ENCODE data around the gene CCDC144A.
"Not testable (repeated sequence)": the region's sequence is repeated elsewhere in the genome, so short reads cannot be mapped to it uniquely, and the experiment has no call there.

Gene CCDC144A

GRCh38 chr17:16820161-16820877 lies 130.3 kb downstream of the CCDC144A start:
- DNase-seq (ENCODE audit: low read depth in 2 of 2), result no peak

- no peak for DNase-seq (ENCODE audit: low read depth in 2 of 2)
These were observed 131.0 kb downstream of the CCDC144A start for GRCh38 chr17:16820979-16821543.

DNA sequence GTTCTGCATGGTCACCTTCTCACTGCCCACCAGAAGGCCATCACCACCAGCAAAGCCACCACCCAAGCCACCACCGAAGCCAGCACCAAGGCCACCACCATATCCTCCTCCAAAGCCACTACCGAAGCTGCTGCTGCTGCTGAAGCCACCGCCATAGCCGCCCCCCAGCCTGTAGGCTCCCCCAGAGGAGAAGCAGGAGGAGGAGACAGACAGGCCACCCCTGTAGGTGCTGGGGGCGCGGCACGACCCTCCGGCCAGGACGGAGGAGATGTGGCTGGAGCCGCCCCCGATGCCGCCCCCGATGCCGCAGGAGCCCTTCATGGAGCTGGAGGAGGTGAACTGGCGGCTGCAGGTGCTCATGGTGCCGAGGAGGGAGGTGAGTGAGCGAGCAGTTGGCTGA lies 132.1 kb downstream of the CCDC144A start:
- not testable (repeated sequence) for DNase-seq (ENCODE audit: low read depth in 2 of 2)

DNA sequence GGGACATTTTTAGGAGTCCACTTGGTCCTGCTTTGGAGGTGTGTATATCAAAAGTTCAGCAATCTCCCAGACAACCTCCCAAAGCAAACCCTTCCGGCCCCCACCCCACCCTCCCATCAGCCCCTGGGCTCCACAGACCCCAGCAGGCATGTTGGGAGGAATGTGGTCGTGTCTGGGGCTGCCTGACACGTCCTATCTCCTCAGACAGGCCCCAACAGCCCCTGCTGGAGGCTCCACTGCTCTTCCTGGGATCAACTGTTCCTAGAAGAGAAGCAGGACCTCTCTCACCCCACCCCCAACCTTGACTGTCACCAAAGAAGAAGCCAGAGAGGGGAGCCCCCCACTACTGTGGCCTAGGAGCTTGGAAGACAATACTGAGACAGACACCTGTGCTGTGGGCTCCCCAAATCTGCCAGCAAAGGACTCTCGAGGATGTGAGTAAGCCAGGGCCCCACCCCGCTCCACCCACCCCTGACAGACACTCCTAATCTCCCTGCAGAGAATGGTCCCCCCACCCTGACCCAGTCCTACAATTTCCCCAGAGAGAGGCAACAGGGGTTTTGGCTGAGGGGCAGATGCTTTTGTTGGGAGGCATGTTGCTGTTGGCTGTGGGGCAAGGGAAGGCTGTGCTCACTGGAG lies 133.8 kb downstream of the CCDC144A start:
- DNase-seq (ENCODE audit: low read depth in 2 of 2), result not testable (repeated sequence)
